DMS114 treated with DMSO at 0.1 percent for 48 hours (cell line): ENCODE data around the gene CHRNA7.

ENCODE experiments used
- DNase-seq: peaks from one replicate; lab custom pipeline; 2025; ENCODE audit not compliant: unreplicated experiment; lab: John Stamatoyannopoulos, UW

Gene CHRNA7

GRCh38 chr15:32067115-32067514 lies 36.8 kb downstream of the CHRNA7 start:
- no peak for DNase-seq

GRCh38 chr15:32089851-32090359 lies 59.6 kb downstream of the CHRNA7 start:
- no peak for DNase-seq

GRCh38 chr15:32091505-32092380 lies 61.4 kb downstream of the CHRNA7 start:
- no peak for DNase-seq

- DNase-seq, result no peak
Measured at GRCh38 chr15:32096213-32096612, 65.9 kb downstream of the CHRNA7 start.

GRCh38 chr15:32096916-32097617 lies 66.8 kb downstream of the CHRNA7 start:
- no peak for DNase-seq

- no peak for DNase-seq
Measured at GRCh38 chr15:32098033-32098432, 67.7 kb downstream of the CHRNA7 start.

GRCh38 chr15:32099097-32099785 lies 68.9 kb downstream of the CHRNA7 start:
- no peak for DNase-seq

GRCh38 chr15:32099956-32100684 lies 69.8 kb downstream of the CHRNA7 start:
- no peak for DNase-seq

GRCh38 chr15:32104061-32104995 lies 74.0 kb downstream of the CHRNA7 start:
- no peak for DNase-seq

- no peak for DNase-seq
Measured at GRCh38 chr15:32105258-32106241, 75.2 kb downstream of the CHRNA7 start.

GRCh38 chr15:32106401-32107381 lies 76.4 kb downstream of the CHRNA7 start:
- DNase-seq, result no peak

- DNase-seq, result no peak
Measured at GRCh38 chr15:32107477-32108080, 77.3 kb downstream of the CHRNA7 start.

- no peak for DNase-seq
Measured at GRCh38 chr15:32108661-32109060, 78.3 kb downstream of the CHRNA7 start.

- DNase-seq, result no peak
Measured at GRCh38 chr15:32112101-32112500, 81.8 kb downstream of the CHRNA7 start.

- no peak for DNase-seq
Measured at GRCh38 chr15:32113224-32113623, 82.9 kb downstream of the CHRNA7 start.

- no peak for DNase-seq
Measured at GRCh38 chr15:32117122-32117521, 86.8 kb downstream of the CHRNA7 start.

GRCh38 chr15:32119286-32119685 lies 89.0 kb downstream of the CHRNA7 start:
- DNase-seq, result no peak
